ENCODE results near the gene TOMM34. TPM values are rescaled to one million over a fixed set of nuclear protein-coding genes. Genes with fewer than 3 reads are reported as not detected.

The TOMM34 gene
- total and polyA plus RNA-seq, 12 donors: 17.8 to 178 (median 48.3) TPM

DNA sequence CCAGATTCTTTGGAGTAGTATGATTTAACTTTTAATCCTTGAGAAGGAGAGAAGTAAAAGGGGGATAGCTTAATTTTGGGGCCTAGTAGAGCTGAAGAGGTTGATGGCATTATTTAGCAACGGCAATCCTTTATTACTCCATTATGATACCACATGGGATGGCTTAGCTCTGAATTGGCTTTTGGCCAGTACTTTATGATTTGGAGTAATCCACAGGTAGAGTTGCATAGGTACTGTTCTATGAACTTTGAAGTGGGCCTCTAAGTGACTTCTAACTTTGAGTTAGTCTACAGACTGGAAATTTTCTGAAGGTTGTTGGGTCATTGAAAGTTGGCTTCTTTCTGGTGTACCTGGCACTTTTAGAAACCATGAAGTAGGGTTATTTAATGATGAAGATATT is 63.1 kb downstream of the TOMM34 start:
- H3K36me3 ChIP-seq (replicated peaks in 1 of 2): peaks cover 0 to 8% of the 10 kb centered on the region in 2 donors
- TF ChIP-seq, protein P1, sequence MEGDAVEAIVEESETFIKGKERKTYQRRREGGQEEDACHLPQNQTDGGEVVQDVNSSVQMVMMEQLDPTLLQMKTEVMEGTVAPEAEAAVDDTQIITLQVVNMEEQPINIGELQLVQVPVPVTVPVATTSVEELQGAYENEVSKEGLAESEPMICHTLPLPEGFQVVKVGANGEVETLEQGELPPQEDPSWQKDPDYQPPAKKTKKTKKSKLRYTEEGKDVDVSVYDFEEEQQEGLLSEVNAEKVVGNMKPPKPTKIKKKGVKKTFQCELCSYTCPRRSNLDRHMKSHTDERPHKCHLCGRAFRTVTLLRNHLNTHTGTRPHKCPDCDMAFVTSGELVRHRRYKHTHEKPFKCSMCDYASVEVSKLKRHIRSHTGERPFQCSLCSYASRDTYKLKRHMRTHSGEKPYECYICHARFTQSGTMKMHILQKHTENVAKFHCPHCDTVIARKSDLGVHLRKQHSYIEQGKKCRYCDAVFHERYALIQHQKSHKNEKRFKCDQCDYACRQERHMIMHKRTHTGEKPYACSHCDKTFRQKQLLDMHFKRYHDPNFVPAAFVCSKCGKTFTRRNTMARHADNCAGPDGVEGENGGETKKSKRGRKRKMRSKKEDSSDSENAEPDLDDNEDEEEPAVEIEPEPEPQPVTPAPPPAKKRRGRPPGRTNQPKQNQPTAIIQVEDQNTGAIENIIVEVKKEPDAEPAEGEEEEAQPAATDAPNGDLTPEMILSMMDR (IDR thresholded peaks at IDR 0.05): no peak
- no peak for TF ChIP-seq POLR2A (IDR thresholded peaks at IDR 0.05)
- 74 to 81% (median 77%) methylated on average over 1 of the region's 1 CpG for WGBS, 4 donors
- H3K9me3 ChIP-seq (replicated peaks in 1 of 3): no peaks in the 10 kb centered on the region
- no peak overlapping the region for H3K4me3 ChIP-seq
- no peaks in the 10 kb centered on the region for H3K27me3 ChIP-seq
- H3K4me1 ChIP-seq (replicated peaks in 1 of 2): peaks cover 20 to 74% of the 10 kb centered on the region in 2 donors
- intact Hi-C loops (cut with DNase I): no loop called here
- peak overlapping the region in 3 of 5 donors; percentile 16 to 38 (median 29) for H3K27ac ChIP-seq
- no peak for DNase-seq

DNA sequence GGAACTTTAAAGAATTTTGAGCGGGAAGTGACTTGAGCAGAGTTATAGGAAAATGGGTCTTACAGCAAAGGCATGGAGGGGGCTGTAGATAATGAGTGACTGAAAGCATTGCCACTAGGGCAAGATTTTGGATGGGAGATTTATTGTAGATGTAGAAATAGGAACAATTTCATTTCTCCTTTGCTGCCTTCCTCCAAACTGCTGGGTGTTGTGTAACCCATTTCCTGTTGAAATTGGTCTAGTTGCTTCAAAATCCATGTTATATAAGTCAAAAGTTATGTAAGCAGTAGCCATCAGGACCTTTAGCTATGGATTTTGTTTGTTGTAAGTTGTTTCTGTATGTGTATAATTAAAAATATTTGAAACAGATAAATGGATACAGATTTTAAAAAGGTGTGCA is 63.6 kb downstream of the TOMM34 start:
- Histone ChIP-seq H3K27ac (peak overlapping the region in 3 of 5 donors; percentile 15 to 38 (median 16)), H3K9me3 (replicated peaks in 1 of 3) (no peaks in the 10 kb centered on the region), H3K36me3 (replicated peaks in 1 of 2) (peaks cover 0 to 2% of the 10 kb centered on the region in 2 donors), H3K27me3 (no peaks in the 10 kb centered on the region), H3K4me3 (no peak overlapping the region), H3K4me1 (replicated peaks in 1 of 2) (peaks cover 20 to 73% of the 10 kb centered on the region in 2 donors)
- intact Hi-C loops (cut with DNase I): no loop called here
- DNase-seq: no peak
- WGBS, 4 donors: 63 to 69% (median 67%) methylated on average over 1 of the region's 1 CpG
- TF ChIP-seq POLR2A (IDR thresholded peaks at IDR 0.05): no peak
- TF ChIP-seq, protein P1 (IDR thresholded peaks at IDR 0.05): no peak

DNA sequence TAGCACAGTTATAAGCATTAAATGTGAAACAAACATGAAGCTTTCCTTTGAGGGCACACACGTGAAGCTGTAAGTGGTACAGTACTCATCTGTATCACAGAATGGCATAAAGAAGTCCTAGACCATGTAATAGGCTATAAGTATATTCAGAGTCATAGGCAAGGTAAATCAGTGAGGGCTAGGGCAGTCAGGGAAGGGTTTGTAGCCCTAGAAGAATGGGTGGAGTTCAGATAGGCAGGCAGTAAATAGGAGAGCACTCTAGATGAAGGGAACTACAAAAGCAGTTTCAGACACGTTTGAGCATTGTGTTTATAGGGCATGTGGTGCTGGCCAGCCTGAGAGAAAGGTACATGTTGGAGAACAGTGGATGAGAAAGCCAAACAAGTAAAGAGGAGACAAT is 65.2 kb downstream of the TOMM34 start:
- no peak for DNase-seq
- H3K27ac ChIP-seq: no peak overlapping the region
- no peaks in the 10 kb centered on the region for H3K27me3 ChIP-seq
- no peaks in the 10 kb centered on the region for H3K36me3 ChIP-seq (replicated peaks in 1 of 2)
- peaks cover 25 to 75% of the 10 kb centered on the region in 2 donors for H3K4me1 ChIP-seq (replicated peaks in 1 of 2)
- intact Hi-C loops (cut with DNase I): no loop called here
- no peak for TF ChIP-seq POLR2A (IDR thresholded peaks at IDR 0.05)
- TF ChIP-seq, protein P1 (IDR thresholded peaks at IDR 0.05): no peak
- no peak overlapping the region for H3K4me3 ChIP-seq
- no peaks in the 10 kb centered on the region for H3K9me3 ChIP-seq (replicated peaks in 1 of 3)
- 62 to 71% (median 69%) methylated on average over 2 of the region's 2 CpGs for WGBS, 4 donors

Small RNA genes lying within 50 kb of the gene (small RNA-seq; reads per million reads assigned to genes)
- gene RF00019: 0 reads per million in 2 donors

Other genes with a start within 250 kb of the TOMM34 start
- 100 to 1,000 TPM in 2 of 9 donors, 10 to 100 TPM in 7; 14.0 to 115 (median 62.0) TPM for gene CCN5, start 245.0 kb downstream of the TOMM34 start, total RNA-seq
- gene CCN5, start 245.0 kb downstream of the TOMM34 start, polyA plus RNA-seq: 10 to 100 TPM in 2 of 3 donors, 1 to 10 TPM in 1; 8.0 to 47.3 (median 19.1) TPM
- gene KCNK15, start 214.5 kb downstream of the TOMM34 start, total RNA-seq: 10 to 100 TPM in 1 of 9 donors, 1 to 10 TPM in 6, under 1 TPM in 2; 0.44 to 11.0 (median 2.8) TPM
- gene KCNK15, start 214.5 kb downstream of the TOMM34 start, polyA plus RNA-seq: under 1 TPM; 0.42 to 0.84 (median 0.56) TPM
- 1 to 10 TPM in 3 of 9 donors, under 1 TPM in 5, not detected in 1; 0.11 to 6.3 (median 0.67) TPM for gene RIMS4, start 149.9 kb downstream of the TOMM34 start, total RNA-seq
- gene RIMS4, start 149.9 kb downstream of the TOMM34 start, polyA plus RNA-seq: 1 to 10 TPM in 1 of 3 donors, under 1 TPM in 2; 0.54 to 1.5 (median 0.86) TPM
- 100 to 1,000 TPM; 109 to 207 (median 144) TPM for gene YWHAB, start 74.7 kb downstream of the TOMM34 start, total RNA-seq
- 100 to 1,000 TPM in 1 of 3 donors, 10 to 100 TPM in 2; 53.1 to 293 (median 74.4) TPM for gene YWHAB, start 74.7 kb downstream of the TOMM34 start, polyA plus RNA-seq
- 10 to 100 TPM in 6 of 9 donors, 1 to 10 TPM in 3; 2.8 to 31.2 (median 10.5) TPM for gene PABPC1L, start 50.3 kb downstream of the TOMM34 start, total RNA-seq
- 10 to 100 TPM in 2 of 3 donors, 1 to 10 TPM in 1; 3.9 to 90.3 (median 69.5) TPM for gene PABPC1L, start 50.3 kb downstream of the TOMM34 start, polyA plus RNA-seq
- 10 to 100 TPM; 15.0 to 39.3 (median 33.9) TPM for gene STK4, start 6.1 kb upstream of the TOMM34 start, total RNA-seq
- gene STK4, start 6.1 kb upstream of the TOMM34 start, polyA plus RNA-seq: 10 to 100 TPM in 2 of 3 donors, 1 to 10 TPM in 1; 7.1 to 24.6 (median 11.1) TPM
- gene KCNS1, start 140.7 kb upstream of the TOMM34 start, total RNA-seq: 1 to 10 TPM in 4 of 9 donors, under 1 TPM in 5; 0.21 to 3.7 (median 0.87) TPM
- under 1 TPM; 0.24 to 0.30 (median 0.29) TPM for gene KCNS1, start 140.7 kb upstream of the TOMM34 start, polyA plus RNA-seq
- not detected for gene WFDC5, start 154.8 kb upstream of the TOMM34 start, total RNA-seq
- gene WFDC5, start 154.8 kb upstream of the TOMM34 start, polyA plus RNA-seq: not detected
- not detected for gene WFDC12, start 164.1 kb upstream of the TOMM34 start, total RNA-seq
- not detected for gene WFDC12, start 164.1 kb upstream of the TOMM34 start, polyA plus RNA-seq
- not detected for gene PI3, start 214.5 kb upstream of the TOMM34 start, total RNA-seq
- 1 to 10 TPM in 1 of 3 donors, not detected in 2; 1.0 TPM for gene PI3, start 214.5 kb upstream of the TOMM34 start, polyA plus RNA-seq
- not detected for gene SEMG1, start 246.6 kb upstream of the TOMM34 start, total RNA-seq
- under 1 TPM in 1 of 3 donors, not detected in 2; 0.15 TPM for gene SEMG1, start 246.6 kb upstream of the TOMM34 start, polyA plus RNA-seq